Smooth muscle cell (in vitro differentiated cells): Measurements from ENCODE around the gene ARHGEF37. TPM values are rescaled to one million over a fixed set of nuclear protein-coding genes. Genes with fewer than 3 reads are reported as not detected.

ENCODE experiments used
- polyA plus RNA-seq: library from polyadenylated mRNA; unstranded; fragments of >200 nt; fragmentation: Nextera tagmentation; extraction: Ambion mirVana; gene quantifications from 2 replicates; pipeline ENCODE4 v1.2.1, GENCODE V29; 2016
- small RNA-seq: library from RNA; depleted of rRNA; stranded (forward); fragments of <200 nt; gene quantifications from one replicate; pipeline ENCODE3, GENCODE V24; 2014
- total RNA-seq: library from RNA; depleted of rRNA; stranded (reverse); fragments of >200 nt; gene quantifications from 2 replicates; pipeline ENCODE4 v1.2.3, GENCODE V29; 2014

ARHGEF37 gene
- total and polyA plus RNA-seq, 2 experiments from 2014 or later: 0.70 to 1.4 TPM

Small RNA genes lying within 50 kb of the gene (small RNA-seq; reads per million reads assigned to genes)
- not detected for gene RNU6-588P

Other genes with a start within 250 kb of the ARHGEF37 start
- 13.0 and 21.7 TPM in 2 replicates for gene GRPEL2, start 236.0 kb upstream of the ARHGEF37 start, total RNA-seq
- 4.6 and 5.2 TPM in 2 replicates for gene GRPEL2, start 236.0 kb upstream of the ARHGEF37 start, polyA plus RNA-seq
- gene PCYOX1L, start 223.5 kb upstream of the ARHGEF37 start, total RNA-seq: 6.4 and 14.3 TPM in 2 replicates
- 13.4 and 17.2 TPM in 2 replicates for gene PCYOX1L, start 223.5 kb upstream of the ARHGEF37 start, polyA plus RNA-seq
- gene IL17B, start 202.2 kb upstream of the ARHGEF37 start, total RNA-seq: 12.0 and 24.8 TPM in 2 replicates
- gene IL17B, start 202.2 kb upstream of the ARHGEF37 start, polyA plus RNA-seq: 10.4 and 11.6 TPM in 2 replicates
- 294 and 354 TPM in 2 replicates for gene CSNK1A1, start 30.1 kb upstream of the ARHGEF37 start, total RNA-seq
- gene CSNK1A1, start 30.1 kb upstream of the ARHGEF37 start, polyA plus RNA-seq: 129 and 151 TPM in 2 replicates
- 1.3 and 3.3 TPM in 2 replicates for gene PPARGC1B, start 148.8 kb downstream of the ARHGEF37 start, total RNA-seq
- 1.1 and 1.7 TPM in 2 replicates for gene PPARGC1B, start 148.8 kb downstream of the ARHGEF37 start, polyA plus RNA-seq